ENCODE data around the gene SPATA16. TPM values are rescaled to one million over a fixed set of nuclear protein-coding genes. Genes with fewer than 3 reads are reported as not detected.

Gene SPATA16
- total RNA-seq, 2 donors from 2014 or later = not detected

DNA sequence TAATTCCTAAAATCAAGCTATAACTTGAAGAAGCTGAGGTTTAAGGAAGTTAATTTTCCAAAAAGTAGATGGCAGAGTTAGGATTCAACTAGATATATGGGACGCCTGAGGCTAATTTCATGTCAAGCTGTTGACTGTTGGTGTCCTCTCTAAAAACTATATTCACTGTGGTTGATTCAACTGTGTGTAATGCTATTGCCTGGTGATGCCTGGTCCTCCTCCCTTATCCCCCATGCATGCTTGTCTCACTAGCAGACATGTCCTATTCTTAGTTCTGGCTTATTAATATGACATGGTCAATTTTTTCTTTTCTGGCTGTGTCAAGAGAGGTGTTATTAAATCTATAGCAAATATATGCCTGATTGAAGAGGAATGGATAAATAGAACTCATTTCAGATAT lies 156.1 kb downstream of the SPATA16 start:
- Histone ChIP-seq H3K4me1 (no peaks in the 10 kb centered on the region), H3K27ac (no peak overlapping the region), H3K27me3 (no peaks in the 10 kb centered on the region), H3K9me3 (no peaks in the 10 kb centered on the region), H3K4me3 (no peak overlapping the region), H3K36me3 (no peaks in the 10 kb centered on the region)
- no peak for TF ChIP-seq CTCF (IDR thresholded peaks at IDR 0.05)
- DNase-seq (ENCODE audit: low spot score) = no peak

GRCh38 chr3:172982736-172983364 lies 158.2 kb downstream of the SPATA16 start:
- no peaks in the 10 kb centered on the region for H3K4me1 ChIP-seq
- no peaks in the 10 kb centered on the region for H3K9me3 ChIP-seq
- no peak for DNase-seq (ENCODE audit: low spot score)
- no peak overlapping the region for H3K27ac ChIP-seq
- no peaks in the 10 kb centered on the region for H3K27me3 ChIP-seq
- no peaks in the 10 kb centered on the region for H3K36me3 ChIP-seq
- peak in 1 of 2 donors; percentile 46 for TF ChIP-seq CTCF (IDR thresholded peaks at IDR 0.05)
- H3K4me3 ChIP-seq = no peak overlapping the region

DNA sequence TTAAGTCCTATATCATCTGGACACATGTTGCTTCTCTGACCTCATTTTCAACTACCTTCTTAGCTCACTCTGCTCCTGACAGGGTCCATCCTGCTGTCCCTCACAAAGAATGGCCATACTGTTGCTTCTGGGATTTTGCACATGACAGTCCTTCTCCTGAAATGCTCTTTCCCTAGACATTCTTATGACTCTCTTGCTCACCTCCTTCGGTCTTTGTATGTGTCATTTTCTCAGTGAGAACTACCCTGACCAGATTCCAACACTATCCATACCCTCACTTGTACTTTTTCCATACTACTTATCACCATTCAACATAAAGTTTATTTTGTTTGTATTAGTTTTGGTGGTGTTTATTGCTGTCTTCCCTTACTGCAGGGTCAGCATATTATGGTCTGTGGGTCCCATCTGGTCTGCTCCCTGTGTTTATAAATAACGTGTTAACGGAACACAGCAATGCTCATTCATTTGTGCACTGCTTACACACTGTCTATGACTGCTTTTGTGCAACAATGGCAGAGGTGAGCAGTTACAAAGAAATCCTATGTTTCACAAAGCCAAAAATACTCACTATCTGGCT lies 159.5 kb downstream of the SPATA16 start:
- Histone ChIP-seq H3K4me3 (no peak overlapping the region), H3K27ac (no peak overlapping the region), H3K9me3 (no peaks in the 10 kb centered on the region), H3K36me3 (no peaks in the 10 kb centered on the region), H3K27me3 (no peaks in the 10 kb centered on the region), H3K4me1 (no peaks in the 10 kb centered on the region)
- TF ChIP-seq CTCF (IDR thresholded peaks at IDR 0.05) = no peak
- no peak for DNase-seq (ENCODE audit: low spot score)

GRCh38 chr3:172980849-172981248 lies 160.2 kb downstream of the SPATA16 start:
- no peaks in the 10 kb centered on the region for H3K27me3 ChIP-seq
- no peak for TF ChIP-seq CTCF (IDR thresholded peaks at IDR 0.05)
- no peak overlapping the region for H3K4me3 ChIP-seq
- no peak overlapping the region for H3K27ac ChIP-seq
- DNase-seq (ENCODE audit: low spot score) = no peak
- H3K4me1 ChIP-seq = no peaks in the 10 kb centered on the region
- no peaks in the 10 kb centered on the region for H3K36me3 ChIP-seq
- H3K9me3 ChIP-seq = no peaks in the 10 kb centered on the region

DNA sequence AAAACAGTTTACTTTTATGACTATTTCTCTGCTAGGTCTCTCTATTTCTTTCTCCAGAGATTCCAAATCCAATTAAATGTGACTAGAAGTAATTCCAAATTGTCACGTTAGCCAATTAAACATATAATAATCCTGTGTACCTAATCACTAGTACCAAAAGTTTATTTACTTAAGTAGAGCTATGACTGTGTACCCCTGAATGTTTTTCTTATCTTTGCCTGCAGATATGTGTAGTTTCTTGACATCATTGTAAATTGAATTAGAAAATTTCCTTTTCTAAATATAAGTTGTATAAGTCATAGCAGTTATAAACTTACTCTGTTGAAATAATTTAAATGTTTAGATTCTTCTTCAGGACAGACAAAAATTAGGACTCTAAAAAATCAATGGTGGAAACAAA lies 163.3 kb downstream of the SPATA16 start:
- H3K9me3 ChIP-seq = no peaks in the 10 kb centered on the region
- DNase-seq (ENCODE audit: low spot score) = no peak
- no peaks in the 10 kb centered on the region for H3K27me3 ChIP-seq
- H3K27ac ChIP-seq = no peak overlapping the region
- no peak for TF ChIP-seq CTCF (IDR thresholded peaks at IDR 0.05)
- H3K36me3 ChIP-seq = no peaks in the 10 kb centered on the region
- H3K4me3 ChIP-seq = no peak overlapping the region
- H3K4me1 ChIP-seq = no peaks in the 10 kb centered on the region

- Histone ChIP-seq H3K27me3 (no peaks in the 10 kb centered on the region), H3K27ac (no peak overlapping the region), H3K4me3 (no peak overlapping the region), H3K36me3 (no peaks in the 10 kb centered on the region), H3K9me3 (no peaks in the 10 kb centered on the region), H3K4me1 (no peaks in the 10 kb centered on the region)
- TF ChIP-seq CTCF (IDR thresholded peaks at IDR 0.05) = no peak
- DNase-seq (ENCODE audit: low spot score) = no peak
Measured at GRCh38 chr3:172974969-172975368, 166.1 kb downstream of the SPATA16 start.

All from right atrium auricular region (tissue), 2 donors.